SK-N-SH treated with all-trans-retinoic acid at 6 μM for 48 hours (cell line): ENCODE data around the gene HCN2.

Source experiments
- ATAC-seq: fragments of 200-7000 bp; cut with Tn5 transposase; 3 replicates; pipeline ENCODE4 v1.9.1; 2020; ENCODE audit warnings: mild to moderate bottlenecking, moderate library complexity
- ARNTL ChIP-seq: fragments of 450-650 bp; formaldehyde crosslinking; IDR thresholded peaks from 2 replicates; pipeline ENCODE4 v1.5.0; 2020; ENCODE audit warnings: low read depth, mild to moderate bottlenecking, moderate library complexity, borderline replicate concordance
- BACH2 ChIP-seq: fragments of 250-450 bp; sonication (Bioruptor Pico); IDR thresholded peaks from 2 replicates; pipeline ENCODE4 v1.9.0; 2021; ENCODE audit warnings: mild to moderate bottlenecking, borderline replicate concordance
- CREB5 ChIP-seq: fragments of 250-450 bp; sonication (Bioruptor Pico); IDR thresholded peaks from 2 replicates; pipeline ENCODE4 v1.5.1; 2020; ENCODE audit warnings: low read depth, mild to moderate bottlenecking, moderate library complexity
- CSDC2 ChIP-seq: fragments of 250-450 bp; sonication (Bioruptor Pico); IDR thresholded peaks from 2 replicates; pipeline ENCODE4 v1.5.0; 2020; ENCODE audit warnings: mild to moderate bottlenecking, moderate library complexity
- CSRNP3 ChIP-seq: fragments of 250-450 bp; sonication (Bioruptor Pico); IDR thresholded peaks from 2 replicates; pipeline ENCODE4 v1.5.1; 2021; ENCODE audit warnings: mild to moderate bottlenecking, moderate library complexity
- ESRRG ChIP-seq: fragments of 250-450 bp; sonication (Bioruptor Pico); IDR thresholded peaks from 2 replicates; pipeline ENCODE4 v1.6.1; 2021; ENCODE audit warnings: mild to moderate bottlenecking
- GLIS3 ChIP-seq: fragments of 250-450 bp; sonication (Bioruptor Pico); IDR thresholded peaks from 2 replicates; pipeline ENCODE4 v1.5.0; 2020; ENCODE audit warnings: mild to moderate bottlenecking, moderate library complexity
- PATZ1 ChIP-seq: fragments of 250-450 bp; sonication (Bioruptor Pico); IDR thresholded peaks from 2 replicates; pipeline ENCODE4 v1.8.0; 2020; ENCODE audit warnings: mild to moderate bottlenecking, moderate library complexity, borderline replicate concordance
- POU6F1 ChIP-seq: fragments of 250-450 bp; sonication (Bioruptor Pico); IDR thresholded peaks from 2 replicates; pipeline ENCODE4 v1.8.0; 2021; ENCODE audit warnings: low read depth, mild to moderate bottlenecking, moderate library complexity, borderline replicate concordance
- PPARA ChIP-seq: fragments of 250-450 bp; sonication (Bioruptor Pico); IDR thresholded peaks from 2 replicates; pipeline ENCODE4 v1.5.0; 2020; ENCODE audit warnings: mild to moderate bottlenecking, borderline replicate concordance
- SNAI2 ChIP-seq: fragments of 250-450 bp; sonication (Bioruptor Pico); IDR thresholded peaks from 2 replicates; pipeline ENCODE4 v1.5.0; 2020; ENCODE audit warnings: mild to moderate bottlenecking, moderate library complexity
- TOX ChIP-seq: fragments of 250-450 bp; sonication (Bioruptor Pico); IDR thresholded peaks from 2 replicates; pipeline ENCODE4 v1.8.0; 2021; ENCODE audit warnings: mild to moderate bottlenecking, moderate library complexity, borderline replicate concordance
- TSHZ2 ChIP-seq: fragments of 250-450 bp; sonication (Bioruptor Pico); IDR thresholded peaks from 2 replicates; pipeline ENCODE4 v1.5.0; 2020; ENCODE audit warnings: mild to moderate bottlenecking, moderate library complexity
- ZC3H10 ChIP-seq: fragments of 250-450 bp; sonication (Bioruptor Pico); IDR thresholded peaks from 2 replicates; pipeline ENCODE4 v1.5.1; 2021; ENCODE audit warnings: mild to moderate bottlenecking, moderate library complexity
- ZFP3 ChIP-seq: fragments of 250-450 bp; sonication (Bioruptor Pico); IDR thresholded peaks from 2 replicates; pipeline ENCODE4 v1.5.0; 2020; ENCODE audit warnings: mild to moderate bottlenecking, moderate library complexity
- ZFP30 ChIP-seq: fragments of 450-650 bp; formaldehyde crosslinking; IDR thresholded peaks from 2 replicates; pipeline ENCODE4 v1.5.0; 2022; ENCODE audit warnings: mild to moderate bottlenecking, moderate library complexity
- ZNF565 ChIP-seq: fragments of 450-650 bp; formaldehyde crosslinking; conservative IDR thresholded peaks from 2 replicates; pipeline ENCODE4 v1.5.0; 2020; ENCODE audit warnings: low read depth, mild to moderate bottlenecking, moderate library complexity
- ZNF70 ChIP-seq: fragments of 450-650 bp; formaldehyde crosslinking; IDR thresholded peaks from 2 replicates; pipeline ENCODE4 v1.5.0; 2020; ENCODE audit warnings: mild to moderate bottlenecking, moderate library complexity
- ZNF8 ChIP-seq: fragments of 450-650 bp; formaldehyde crosslinking; IDR thresholded peaks from 2 replicates; pipeline ENCODE4 v1.5.0; 2020; ENCODE audit warnings: mild to moderate bottlenecking, moderate library complexity

Gene HCN2

GRCh38 chr19:611481-611868 is 21.8 kb downstream of the HCN2 start:
- ATAC-seq = peak; percentile 68
- TF ChIP-seq TOX (CRISPR knock-in tag) (no peak), ZNF8 (CRISPR knock-in tag) (no peak), ZFP30 (CRISPR knock-in tag) (no peak), PATZ1 (peak; percentile 92; the same call in 1 of the 2 replicates)

GRCh38 chr19:612941-613340 is 23.3 kb downstream of the HCN2 start:
- TF ChIP-seq TSHZ2 (CRISPR knock-in tag) (no peak), ARNTL (CRISPR knock-in tag) (no peak), ZNF565 (CRISPR knock-in tag) (no peak), BACH2 (CRISPR knock-in tag) (no peak)
- no peak for ATAC-seq

- no peak for ATAC-seq
- no peak for TF ChIP-seq CSDC2
- TF ChIP-seq ZFP3 = no peak
- TF ChIP-seq TOX (CRISPR knock-in tag) = no peak
- TF ChIP-seq PPARA (CRISPR knock-in tag) = no peak
- no peak for TF ChIP-seq ZNF70 (CRISPR knock-in tag)
- no peak for TF ChIP-seq ARNTL (CRISPR knock-in tag)
- TF ChIP-seq POU6F1 (CRISPR knock-in tag) = no peak
Observed at GRCh38 chr19:613732-614567, 24.3 kb downstream of the HCN2 start.

GRCh38 chr19:615619-616018 is 25.9 kb downstream of the HCN2 start:
- ATAC-seq = no peak
- TF ChIP-seq PATZ1 = no peak
- no peak for TF ChIP-seq ZNF565 (CRISPR knock-in tag)
- TF ChIP-seq ZC3H10 = no peak
- TF ChIP-seq CSRNP3 (CRISPR knock-in tag) = no peak
- no peak for TF ChIP-seq ZFP30 (CRISPR knock-in tag)
- TF ChIP-seq TSHZ2 (CRISPR knock-in tag) = no peak
- no peak for TF ChIP-seq ZNF70 (CRISPR knock-in tag)
- TF ChIP-seq CSDC2 = no peak
- TF ChIP-seq SNAI2 = no peak
- TF ChIP-seq ZFP3 = no peak
- no peak for TF ChIP-seq CREB5 (CRISPR knock-in tag)
- no peak for TF ChIP-seq GLIS3 (CRISPR knock-in tag)
- TF ChIP-seq ESRRG (CRISPR knock-in tag) = no peak
